ENCODE data around the gene FAM78A. TPM values are rescaled to one million over a fixed set of nuclear protein-coding genes. Genes with fewer than 3 reads are reported as not detected.
"Not testable (repeated sequence)": the region's sequence is repeated elsewhere in the genome, so short reads cannot be mapped to it uniquely, and the experiment has no call there.

The FAM78A gene
- total RNA-seq, 2 donors from 2014 or later: 38.0 to 42.3 TPM

DNA sequence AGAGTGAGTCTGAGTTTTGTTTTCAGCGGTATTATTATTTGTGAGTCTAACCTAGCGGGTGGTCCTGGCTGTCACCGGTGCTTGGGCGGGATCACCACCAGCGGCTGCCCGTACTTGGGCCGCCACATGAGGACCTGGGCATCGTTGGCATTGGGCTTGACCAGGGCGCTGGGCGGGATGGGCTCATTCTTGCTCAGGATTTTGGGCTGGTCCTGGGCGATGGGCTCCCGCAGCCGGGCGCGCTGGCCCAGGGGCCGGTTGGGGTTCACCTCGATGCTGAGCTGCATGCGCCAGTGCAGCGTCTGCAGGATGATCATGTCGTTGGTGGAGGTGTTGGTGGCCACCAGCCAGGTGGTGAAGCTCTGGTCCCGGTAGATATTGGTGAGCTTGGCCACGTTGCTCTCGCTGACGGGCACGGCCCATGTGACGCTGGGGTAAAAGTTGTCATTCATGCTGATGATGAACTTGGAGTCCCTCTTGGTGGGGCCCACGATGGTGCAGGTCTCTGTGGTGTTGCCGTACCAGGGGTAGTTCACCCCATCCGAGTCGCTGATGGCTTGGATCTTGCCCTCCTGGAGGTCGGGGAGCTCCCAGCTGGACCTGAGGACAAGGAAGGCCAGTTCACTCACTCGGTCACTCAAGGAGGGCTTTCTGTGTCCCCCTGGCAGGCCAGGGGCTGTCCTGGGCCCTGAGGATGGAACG, 15.4 kb downstream of the FAM78A start:
- peaks cover 77% of the 10 kb centered on the region for H3K4me1 Mint-ChIP-seq (ENCODE audit: low read depth)

DNA sequence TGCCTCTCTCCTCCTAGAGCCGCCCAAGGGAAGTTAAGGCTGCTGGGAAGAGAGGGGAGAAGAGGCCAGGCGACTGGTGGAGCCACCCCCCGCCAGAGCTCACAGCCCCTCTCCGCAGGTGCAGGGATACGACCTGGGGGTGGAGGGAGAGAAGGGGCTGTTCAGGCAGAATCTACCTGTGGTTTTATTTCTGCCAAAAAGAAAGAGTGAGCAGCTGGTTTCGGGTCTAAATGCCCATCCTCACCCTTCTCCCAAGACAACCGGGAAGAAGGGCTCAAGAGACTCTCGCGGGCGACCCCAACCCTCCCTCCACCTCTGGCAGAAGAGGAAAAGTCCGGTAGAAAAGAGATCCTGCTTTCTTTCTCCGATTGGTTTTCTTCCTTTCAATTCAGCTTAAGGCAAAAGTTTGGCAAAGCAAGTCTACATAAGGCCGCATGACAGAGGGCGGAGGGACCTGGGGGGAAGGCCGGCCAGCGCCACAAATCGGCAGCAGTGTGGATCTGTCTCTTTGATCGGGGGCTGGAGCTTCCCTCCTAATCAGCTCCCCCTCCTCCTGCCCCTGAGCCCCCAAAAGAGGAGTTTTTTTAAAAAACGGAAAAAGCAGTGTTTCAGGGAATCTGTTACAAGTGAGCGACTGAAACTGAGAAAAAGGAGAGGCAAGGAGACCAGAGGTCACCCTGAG, 16.3 kb downstream of the FAM78A start:
- Mint-ChIP-seq H3K27me3 (ENCODE audit: low read depth) (no peaks in the 10 kb centered on the region), H3K36me3 (ENCODE audit: insufficient read depth in 2 of 2) (peaks cover 9 to 15% of the 10 kb centered on the region in 2 donors), H3K4me1 (ENCODE audit: low read depth) (peaks cover 75% of the 10 kb centered on the region), H3K27ac (no peak overlapping the region), H3K9me3 (no peaks in the 10 kb centered on the region), H3K4me3 (no peak overlapping the region)
- DNase-seq (no peak), ATAC-seq (replicated peaks in 1 of 2) (no peak)

More for the DNA sequence above, 15.4 kb downstream of the FAM78A start:
- Mint-ChIP-seq H3K27ac (no peak overlapping the region), H3K36me3 (ENCODE audit: insufficient read depth in 2 of 2) (peaks cover 9 to 16% of the 10 kb centered on the region in 2 donors), H3K27me3 (ENCODE audit: low read depth) (no peaks in the 10 kb centered on the region), H3K4me3 (no peak overlapping the region), H3K9me3 (no peaks in the 10 kb centered on the region)
- ATAC-seq (replicated peaks in 1 of 2) (no peak), DNase-seq (no peak)

DNA sequence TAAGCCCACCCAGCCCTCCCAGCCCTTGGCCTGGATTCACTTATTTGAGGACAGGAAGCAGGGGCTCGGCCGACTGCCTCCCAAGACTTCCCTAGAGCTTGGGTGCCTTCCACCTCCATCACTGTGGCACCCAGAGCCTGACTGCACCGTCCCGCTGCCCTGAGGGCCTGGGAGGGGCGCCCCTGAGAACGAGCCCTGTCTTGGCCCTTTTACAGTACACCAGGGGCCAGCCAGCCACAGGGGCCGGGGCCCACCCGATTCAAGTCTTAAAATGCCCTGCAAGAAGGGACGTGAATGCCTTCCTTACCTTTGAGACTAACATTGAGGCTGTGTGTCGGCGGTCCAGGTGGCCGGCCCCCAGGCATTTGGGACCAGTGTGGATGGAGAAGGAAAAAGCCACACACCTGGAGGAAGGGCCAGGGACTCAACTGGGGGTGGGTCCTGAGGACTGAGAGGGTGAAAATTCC, 16.8 kb downstream of the FAM78A start:
- no peak overlapping the region for H3K4me3 Mint-ChIP-seq
- no peak overlapping the region for H3K27ac Mint-ChIP-seq
- no peaks in the 10 kb centered on the region for H3K27me3 Mint-ChIP-seq (ENCODE audit: low read depth)
- peaks cover 73% of the 10 kb centered on the region for H3K4me1 Mint-ChIP-seq (ENCODE audit: low read depth)
- DNase-seq: no peak
- H3K9me3 Mint-ChIP-seq: no peaks in the 10 kb centered on the region
- ATAC-seq (replicated peaks in 1 of 2): no peak
- peaks cover 9 to 13% of the 10 kb centered on the region in 2 donors for H3K36me3 Mint-ChIP-seq (ENCODE audit: insufficient read depth in 2 of 2)

DNA sequence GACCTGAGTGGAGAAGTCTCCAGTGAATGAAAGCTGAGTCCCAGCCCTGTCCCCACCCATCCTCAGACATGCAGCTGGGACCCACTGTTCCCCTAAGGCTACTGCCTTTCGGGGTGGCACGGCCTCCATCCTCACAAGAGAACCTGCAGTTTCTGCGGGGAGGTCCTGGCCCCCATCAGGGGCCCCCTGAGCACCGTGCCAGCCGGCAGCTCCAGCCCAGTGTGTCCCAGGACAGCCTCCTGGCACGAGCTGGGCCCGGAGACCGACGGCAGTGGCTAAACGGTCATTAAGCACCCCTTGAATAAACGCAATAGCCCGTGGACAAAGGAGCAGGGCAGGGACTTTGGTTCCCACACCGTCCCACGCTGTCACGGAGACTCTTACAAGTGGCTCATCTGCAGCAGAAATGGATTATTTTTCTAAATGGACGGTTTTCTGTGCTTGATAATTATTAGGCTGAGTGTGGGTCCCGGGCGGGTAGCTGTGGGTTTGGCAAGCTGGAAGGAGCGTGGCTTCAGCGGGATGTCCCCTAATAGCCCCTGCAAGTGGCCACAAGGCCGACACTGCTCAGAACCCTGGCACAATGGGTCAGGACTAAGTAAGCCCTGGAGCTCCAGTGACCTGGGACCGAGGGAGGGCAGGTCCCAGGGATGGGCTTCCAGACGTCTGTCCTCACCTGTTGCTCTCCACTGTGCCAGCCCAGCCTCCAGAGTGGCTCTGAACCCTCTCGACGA, 17.4 kb downstream of the FAM78A start:
- peaks cover 71% of the 10 kb centered on the region for H3K4me1 Mint-ChIP-seq (ENCODE audit: low read depth)
- H3K36me3 Mint-ChIP-seq (ENCODE audit: insufficient read depth in 2 of 2): peaks cover 9 to 13% of the 10 kb centered on the region in 2 donors
- H3K27me3 Mint-ChIP-seq (ENCODE audit: low read depth): no peaks in the 10 kb centered on the region

DNA sequence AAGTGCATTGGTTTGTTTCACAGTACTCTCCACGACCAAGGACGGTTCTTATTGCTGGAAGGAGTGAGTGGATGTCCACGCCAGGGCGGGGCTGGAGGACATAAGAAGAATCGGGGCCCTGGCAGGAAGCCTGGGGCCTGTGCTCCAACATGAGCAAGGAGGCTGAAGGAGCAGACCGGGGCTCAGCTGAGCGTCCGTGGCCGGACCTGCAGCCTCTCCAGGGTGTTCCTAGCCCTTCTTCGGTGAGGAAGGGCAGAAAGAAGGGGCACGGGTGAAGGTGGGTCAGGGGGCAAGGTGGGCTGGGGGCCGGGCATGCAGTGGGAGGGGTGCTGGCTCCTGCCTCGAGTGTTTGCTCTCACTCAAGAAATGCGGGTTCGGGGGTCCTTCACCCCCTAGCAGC, 18.1 kb downstream of the FAM78A start:
- Mint-ChIP-seq H3K4me3 (peak overlapping the region; percentile 13 to 42), H3K27ac (peak overlapping the region; percentile 58), H3K4me1 (ENCODE audit: low read depth) (peaks cover 72% of the 10 kb centered on the region), H3K27me3 (ENCODE audit: low read depth) (no peaks in the 10 kb centered on the region), H3K9me3 (no peaks in the 10 kb centered on the region), H3K36me3 (ENCODE audit: insufficient read depth in 2 of 2) (peaks cover 8 to 12% of the 10 kb centered on the region in 2 donors)
- DNase-seq: no peak
- no peak for ATAC-seq (replicated peaks in 1 of 2)

More for the DNA sequence above, 17.4 kb downstream of the FAM78A start:
- no peaks in the 10 kb centered on the region for H3K9me3 Mint-ChIP-seq
- no peak overlapping the region for H3K27ac Mint-ChIP-seq
- no peak overlapping the region for H3K4me3 Mint-ChIP-seq
- ATAC-seq (replicated peaks in 1 of 2): no peak
- DNase-seq: no peak

DNA sequence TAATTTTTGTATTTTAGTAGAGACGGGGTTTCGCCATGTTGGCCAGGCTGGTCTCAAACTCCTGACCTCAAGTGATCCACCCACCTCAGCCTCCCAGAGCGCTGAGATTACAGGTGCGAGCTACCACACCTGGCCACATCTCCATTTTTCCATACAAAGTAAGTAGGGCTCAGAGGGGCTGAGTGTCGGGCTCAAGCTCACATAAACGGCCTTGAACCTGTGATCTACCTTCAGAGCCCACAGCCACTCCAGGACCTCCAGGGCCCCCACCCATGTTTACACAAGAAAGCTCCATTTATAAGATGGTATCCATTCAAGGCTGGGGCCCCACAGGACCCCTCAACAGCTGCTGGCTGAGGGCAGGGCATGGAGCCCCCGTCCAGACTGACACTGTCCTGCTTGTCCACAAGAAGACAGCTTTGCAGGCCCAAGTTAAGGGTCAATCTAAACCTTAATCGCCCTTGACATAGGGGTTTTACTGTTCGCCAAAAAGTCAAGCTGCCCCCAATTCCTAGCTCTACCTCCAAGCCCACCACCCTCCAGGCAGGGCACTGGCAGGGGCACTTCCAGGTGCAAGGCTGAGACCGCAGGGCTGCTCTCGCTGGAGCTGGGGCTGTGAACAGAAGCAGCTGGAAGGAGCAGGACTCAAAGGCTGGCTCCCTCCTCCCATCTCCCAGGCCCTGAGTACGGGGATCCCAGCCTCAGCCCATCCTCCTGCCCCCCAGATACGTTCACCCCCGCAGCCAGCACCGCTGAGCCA, 18.9 kb downstream of the FAM78A start:
- H3K9me3 Mint-ChIP-seq: no peaks in the 10 kb centered on the region
- DNase-seq (no peak), ATAC-seq (replicated peaks in 1 of 2) (no peak)
- peaks cover 72% of the 10 kb centered on the region for H3K4me1 Mint-ChIP-seq (ENCODE audit: low read depth)
- peaks cover 4 to 7% of the 10 kb centered on the region in 2 donors for H3K36me3 Mint-ChIP-seq (ENCODE audit: insufficient read depth in 2 of 2)
- H3K27ac Mint-ChIP-seq: peak overlapping the region; percentile 78
- peak overlapping the region; percentile 55 to 95 for H3K4me3 Mint-ChIP-seq
- H3K27me3 Mint-ChIP-seq (ENCODE audit: low read depth): no peaks in the 10 kb centered on the region

DNA sequence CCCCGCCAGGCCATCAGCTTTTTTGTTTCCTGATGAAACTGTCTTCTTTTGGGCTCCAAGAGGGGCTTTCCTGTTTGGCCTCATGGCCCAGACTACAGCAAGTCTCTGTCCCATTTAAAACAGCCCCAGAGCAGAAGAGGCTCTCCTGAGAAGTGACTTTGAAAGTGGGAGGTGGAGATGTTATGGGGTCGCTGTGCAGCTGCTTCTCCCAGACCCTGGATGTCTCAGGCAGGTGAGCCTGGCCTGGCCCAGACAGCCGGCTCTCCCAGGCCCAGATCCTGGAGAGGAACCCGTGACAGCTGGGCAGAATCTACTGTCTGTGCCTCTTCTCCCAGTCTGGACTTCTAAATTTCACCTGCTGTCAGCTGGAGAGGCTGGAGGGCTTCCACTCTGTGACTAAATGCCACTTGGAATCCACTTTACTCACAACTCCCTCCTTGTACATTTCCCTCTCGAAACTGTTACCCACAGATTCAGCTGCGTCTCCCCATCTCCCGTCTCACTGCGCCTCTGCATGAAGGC, 20.6 kb downstream of the FAM78A start:
- Mint-ChIP-seq H3K36me3 (ENCODE audit: insufficient read depth in 2 of 2) (peaks cover 2 to 4% of the 10 kb centered on the region in 2 donors), H3K4me1 (ENCODE audit: low read depth) (peaks cover 72% of the 10 kb centered on the region), H3K9me3 (no peaks in the 10 kb centered on the region), H3K4me3 (peak overlapping the region; percentile 79 to 95), H3K27me3 (ENCODE audit: low read depth) (no peaks in the 10 kb centered on the region), H3K27ac (peak overlapping the region; percentile 87)
- DNase-seq: no peak
- ATAC-seq (replicated peaks in 1 of 2): no peak

DNA sequence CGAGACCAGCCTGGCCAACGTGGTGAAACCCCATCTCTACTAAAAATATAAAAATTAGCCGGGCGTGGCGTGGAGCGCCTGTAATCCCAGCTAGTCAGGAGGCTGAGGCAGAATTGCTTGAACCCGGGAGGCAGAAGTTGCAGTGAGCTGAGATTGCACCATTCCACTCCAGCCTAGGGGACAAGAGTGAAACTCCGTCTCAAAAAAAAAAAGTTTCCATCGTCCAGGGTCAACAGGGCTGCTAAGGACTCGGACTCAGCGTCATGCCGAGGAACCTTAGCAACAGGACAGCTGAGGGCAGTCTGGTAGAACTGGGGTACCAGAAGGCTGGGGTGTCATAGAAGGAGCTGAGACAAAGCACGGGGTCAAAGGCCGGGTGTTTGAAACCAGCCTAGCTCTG, 21.7 kb downstream of the FAM78A start:
- Mint-ChIP-seq H3K9me3 (no peaks in the 10 kb centered on the region), H3K4me1 (ENCODE audit: low read depth) (peaks cover 63% of the 10 kb centered on the region), H3K36me3 (ENCODE audit: insufficient read depth in 2 of 2) (peaks cover 0 to 4% of the 10 kb centered on the region in 2 donors), H3K27ac (no peak overlapping the region), H3K4me3 (peak overlapping the region; percentile 34 to 95), H3K27me3 (ENCODE audit: low read depth) (no peaks in the 10 kb centered on the region)
- ATAC-seq (replicated peaks in 1 of 2): no peak
- no peak for DNase-seq

DNA sequence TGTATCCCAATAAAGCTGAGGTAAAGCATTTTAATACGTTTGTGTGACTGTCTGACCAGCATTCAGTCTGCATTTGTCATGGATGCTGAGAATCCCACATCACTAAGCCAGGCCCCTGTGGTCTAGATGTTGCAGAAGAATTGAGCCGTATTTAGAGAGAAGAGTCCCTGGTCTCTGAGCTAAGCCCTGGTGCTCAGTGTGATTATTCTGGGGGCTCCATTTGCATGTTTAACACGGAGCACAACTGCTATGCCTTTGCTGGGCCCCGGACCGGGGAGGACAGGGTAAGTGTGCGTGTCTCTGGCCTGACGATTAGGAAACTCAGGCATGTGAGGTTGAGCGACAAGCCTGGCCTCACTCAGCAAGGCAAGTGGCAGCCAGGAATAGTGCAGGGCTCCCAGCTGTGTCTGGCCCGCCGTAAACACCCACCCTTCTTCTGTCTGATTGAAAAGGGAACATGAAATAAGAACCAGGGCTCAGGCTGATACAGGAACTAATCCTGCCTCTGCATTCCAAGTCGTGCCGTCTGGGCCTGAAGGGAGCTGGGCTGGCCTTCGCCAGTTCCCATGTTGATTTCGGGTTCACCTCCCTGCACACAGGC, 22.3 kb downstream of the FAM78A start:
- H3K9me3 Mint-ChIP-seq: no peaks in the 10 kb centered on the region
- H3K4me1 Mint-ChIP-seq (ENCODE audit: low read depth): peaks cover 62% of the 10 kb centered on the region
- peak overlapping the region in 1 of 2 donors; percentile 83 for H3K4me3 Mint-ChIP-seq
- no peak for DNase-seq
- ATAC-seq (replicated peaks in 1 of 2): no peak
- H3K27me3 Mint-ChIP-seq (ENCODE audit: low read depth): no peaks in the 10 kb centered on the region
- H3K36me3 Mint-ChIP-seq (ENCODE audit: insufficient read depth in 2 of 2): peaks cover 0 to 4% of the 10 kb centered on the region in 2 donors
- no peak overlapping the region for H3K27ac Mint-ChIP-seq

DNA sequence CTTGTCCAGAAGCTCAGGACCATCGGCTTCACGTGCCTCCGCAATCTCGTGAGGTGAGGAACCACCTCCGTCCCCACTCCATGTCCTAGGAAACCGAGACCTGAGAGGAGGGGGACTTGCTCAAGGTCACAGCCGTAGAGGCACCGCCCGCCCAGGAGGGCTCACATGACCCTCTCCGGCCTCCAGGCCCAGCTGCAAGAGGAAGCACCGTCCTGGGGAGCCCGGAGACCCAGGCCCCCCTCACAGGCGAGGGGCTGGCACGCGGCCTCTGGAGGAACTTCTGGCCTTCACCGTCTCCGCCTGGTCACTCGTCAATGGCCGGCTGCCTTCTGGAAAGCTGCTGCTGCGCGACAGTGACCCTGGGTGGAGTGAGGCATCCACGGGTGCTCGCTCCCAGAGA, 24.2 kb downstream of the FAM78A start:
- no peaks in the 10 kb centered on the region for H3K9me3 Mint-ChIP-seq
- ATAC-seq (replicated peaks in 1 of 2) (no peak), DNase-seq (no peak)
- H3K27ac Mint-ChIP-seq: no peak overlapping the region
- H3K36me3 Mint-ChIP-seq (ENCODE audit: insufficient read depth in 2 of 2): peaks cover 0 to 4% of the 10 kb centered on the region in 2 donors
- H3K4me3 Mint-ChIP-seq: peak overlapping the region; percentile 74 to 83
- H3K4me1 Mint-ChIP-seq (ENCODE audit: low read depth): peaks cover 50% of the 10 kb centered on the region
- no peaks in the 10 kb centered on the region for H3K27me3 Mint-ChIP-seq (ENCODE audit: low read depth)

DNA sequence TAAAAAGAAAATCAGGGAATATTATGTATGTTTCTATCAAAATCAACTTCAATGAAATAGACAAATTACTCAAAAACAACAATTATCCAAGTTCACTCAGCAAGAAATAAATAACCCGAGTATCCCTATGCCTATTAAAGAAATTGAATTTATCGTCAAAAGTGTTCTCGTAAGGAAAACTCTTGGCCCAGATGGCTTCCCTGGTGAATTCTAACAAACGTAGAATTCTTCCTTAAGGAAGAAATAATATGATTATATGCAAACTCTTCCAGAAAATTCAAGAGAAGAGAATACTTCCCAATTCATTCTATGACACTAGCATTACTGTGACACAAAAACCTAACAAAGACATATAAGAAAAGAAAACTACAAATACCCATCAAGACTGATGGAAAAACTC, 29.7 kb downstream of the FAM78A start:
- Mint-ChIP-seq H3K36me3 (ENCODE audit: insufficient read depth in 2 of 2) (peaks cover 0 to 5% of the 10 kb centered on the region in 2 donors), H3K9me3 (peaks cover 2% of the 10 kb centered on the region in 2 donors), H3K4me1 (ENCODE audit: low read depth) (peaks cover 2% of the 10 kb centered on the region), H3K27ac (no peak overlapping the region), H3K4me3 (no peak overlapping the region), H3K27me3 (ENCODE audit: low read depth) (no peaks in the 10 kb centered on the region)
- ATAC-seq (replicated peaks in 1 of 2) (no peak), DNase-seq (no peak)

DNA sequence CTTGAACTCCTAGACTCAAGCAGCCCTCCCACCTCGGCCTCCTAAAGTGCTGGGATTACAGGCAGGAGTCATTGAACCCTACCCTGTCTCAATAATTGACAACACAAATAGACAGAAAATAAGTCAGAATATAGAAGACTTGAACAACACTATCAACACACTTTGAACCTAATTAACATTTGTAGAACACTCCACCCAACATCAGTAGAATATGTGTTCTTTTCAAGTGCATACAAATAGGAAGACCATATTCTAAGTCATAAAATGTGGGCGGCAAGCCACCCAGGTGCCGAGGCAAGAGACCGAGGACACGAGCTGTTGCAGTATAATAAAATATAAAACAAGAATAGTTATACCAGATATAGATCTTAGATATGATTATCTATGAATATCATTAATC, 32.0 kb downstream of the FAM78A start:
- H3K27ac Mint-ChIP-seq; DNase-seq; H3K4me3 Mint-ChIP-seq; H3K9me3 Mint-ChIP-seq; H3K36me3 Mint-ChIP-seq (ENCODE audit: insufficient read depth in 2 of 2); H3K4me1 Mint-ChIP-seq (ENCODE audit: low read depth); ATAC-seq (replicated peaks in 1 of 2); H3K27me3 Mint-ChIP-seq (ENCODE audit: low read depth): not testable (repeated sequence)
